GM03348 (cell line): ENCODE results near the gene SCAPER.

Experiments
- DNase-seq: peaks from one replicate; pipeline ENCODE4 v3.0.0; 2012; ENCODE audit warnings: low spot score

The SCAPER gene

GRCh38 chr15:76353903-76354302 lies 551.2 kb downstream of the SCAPER start:
- DNase-seq = no peak

- no peak for DNase-seq
Observed at GRCh38 chr15:76353023-76353577, 552.0 kb downstream of the SCAPER start.

- no peak for DNase-seq
Observed at GRCh38 chr15:76349301-76350070, 555.7 kb downstream of the SCAPER start.

GRCh38 chr15:76347482-76348055 lies 557.6 kb downstream of the SCAPER start:
- no peak for DNase-seq

GRCh38 chr15:76346669-76347481 lies 558.3 kb downstream of the SCAPER start:
- peak; percentile 29 for DNase-seq

- DNase-seq = peak; percentile 39
Observed at GRCh38 chr15:76345880-76346668, 559.1 kb downstream of the SCAPER start.

- no peak for DNase-seq
Observed at GRCh38 chr15:76345583-76345879, 559.6 kb downstream of the SCAPER start.

- no peak for DNase-seq
Observed at GRCh38 chr15:76344893-76345582, 560.1 kb downstream of the SCAPER start.

- DNase-seq = no peak
Observed at GRCh38 chr15:76343313-76343996, 561.7 kb downstream of the SCAPER start.

- peak; percentile 16 for DNase-seq
Observed at GRCh38 chr15:76342382-76343201, 562.5 kb downstream of the SCAPER start.

- no peak for DNase-seq
Observed at GRCh38 chr15:76342058-76342381, 563.1 kb downstream of the SCAPER start.

- DNase-seq = no peak
Observed at GRCh38 chr15:76341366-76342057, 563.6 kb downstream of the SCAPER start.

- peak; percentile 21 for DNase-seq
Observed at GRCh38 chr15:76340803-76341365, 564.3 kb downstream of the SCAPER start.

- peak; percentile 35 for DNase-seq
Observed at GRCh38 chr15:76340198-76340802, 564.8 kb downstream of the SCAPER start.

- DNase-seq = peak; percentile 39
Observed at GRCh38 chr15:76339305-76340197, 565.6 kb downstream of the SCAPER start.

- no peak for DNase-seq
Observed at GRCh38 chr15:76338486-76339304, 566.4 kb downstream of the SCAPER start.
